GM19023 (cell line): ENCODE results near the gene STXBP5L.
"Not testable (repeated sequence)": the region's sequence is repeated elsewhere in the genome, so short reads cannot be mapped to it uniquely, and the experiment has no call there.

Experiments
- ATAC-seq: cut with Tn5 transposase; IDR thresholded peaks from one replicate; pipeline ENCODE4 v1.9.1; 2021; ENCODE audit warnings: mild to moderate bottlenecking, moderate library complexity; ENCODE audit not compliant: unreplicated experiment

The STXBP5L gene

DNA sequence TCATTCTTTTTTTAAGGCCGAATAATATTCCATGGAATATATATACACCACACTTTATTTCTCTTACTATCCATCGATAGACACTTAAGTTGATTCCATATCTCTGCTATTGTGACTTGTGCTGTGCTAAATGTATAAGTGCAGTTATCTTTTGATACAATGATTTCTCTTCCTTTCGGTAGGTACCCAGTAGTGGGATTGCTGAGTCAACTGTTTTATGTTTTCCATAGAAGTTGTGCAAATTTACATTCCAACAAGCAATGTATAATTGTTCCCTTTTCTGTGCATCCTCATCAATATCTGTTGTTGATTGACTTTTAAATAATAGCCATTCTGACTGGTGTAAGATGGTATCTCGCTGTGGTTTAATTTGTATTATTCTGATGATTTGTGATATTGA lies 81.0 kb downstream of the STXBP5L start:
- no peak for ATAC-seq

DNA sequence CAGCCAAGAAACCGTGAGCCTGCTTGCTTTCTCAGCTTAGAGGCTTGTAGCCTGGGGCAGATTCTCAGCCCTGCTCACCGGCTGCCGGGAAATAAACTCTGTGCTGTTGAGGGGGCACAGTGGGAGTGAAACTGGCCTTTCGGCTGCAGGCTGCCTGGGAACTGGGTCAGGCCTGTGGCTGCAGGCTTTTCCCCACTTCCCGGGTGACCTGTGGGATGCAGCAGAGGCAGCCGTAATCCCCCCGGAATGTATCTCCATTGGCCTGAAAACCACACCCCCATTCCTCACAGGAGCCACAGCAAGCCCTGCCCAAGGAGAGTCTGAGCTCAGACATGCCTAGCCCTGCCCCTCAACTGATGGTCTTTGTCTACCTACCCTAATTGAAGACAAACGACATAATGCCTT lies 110.9 kb downstream of the STXBP5L start:
- no peak for ATAC-seq

DNA sequence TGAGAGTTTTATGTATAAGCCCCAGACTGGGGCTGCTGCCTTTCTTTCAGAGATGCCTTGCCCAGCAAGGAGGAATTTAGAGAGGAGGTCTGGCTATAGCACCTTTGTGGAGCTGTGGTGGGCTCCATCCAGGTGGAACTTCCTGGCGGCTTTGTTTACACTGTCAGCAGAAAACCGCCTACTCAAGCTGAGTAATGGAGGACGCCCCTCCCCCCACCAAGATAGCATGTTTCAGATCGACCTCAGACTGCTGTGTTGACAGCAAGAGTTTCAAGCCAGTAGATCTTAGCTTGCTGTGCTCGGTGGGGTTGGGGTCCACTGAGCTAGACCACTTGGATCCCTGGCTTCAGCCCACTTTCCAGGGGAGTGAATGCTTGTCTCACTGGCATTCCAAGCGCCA lies 155.6 kb downstream of the STXBP5L start:
- ATAC-seq: no peak

DNA sequence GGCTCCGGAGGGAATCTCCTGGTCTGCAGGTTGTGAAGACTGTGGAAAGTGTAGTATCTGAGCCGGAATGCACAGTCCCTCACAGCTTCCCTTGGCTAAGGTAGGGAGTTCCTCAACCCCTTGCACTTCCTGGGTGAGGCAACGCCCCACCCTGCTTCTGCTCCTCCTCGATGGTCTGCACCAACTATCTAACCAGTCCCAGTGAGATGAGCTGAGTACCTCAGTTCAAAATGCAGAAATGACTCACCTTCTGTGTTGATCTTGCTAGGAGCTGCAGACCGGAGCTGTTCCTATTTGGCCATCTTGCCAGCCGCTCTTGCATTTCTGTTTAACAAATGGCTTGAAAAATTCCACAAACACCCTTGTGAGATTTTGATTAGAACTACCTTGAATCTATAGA lies 156.1 kb downstream of the STXBP5L start:
- no peak for ATAC-seq

DNA sequence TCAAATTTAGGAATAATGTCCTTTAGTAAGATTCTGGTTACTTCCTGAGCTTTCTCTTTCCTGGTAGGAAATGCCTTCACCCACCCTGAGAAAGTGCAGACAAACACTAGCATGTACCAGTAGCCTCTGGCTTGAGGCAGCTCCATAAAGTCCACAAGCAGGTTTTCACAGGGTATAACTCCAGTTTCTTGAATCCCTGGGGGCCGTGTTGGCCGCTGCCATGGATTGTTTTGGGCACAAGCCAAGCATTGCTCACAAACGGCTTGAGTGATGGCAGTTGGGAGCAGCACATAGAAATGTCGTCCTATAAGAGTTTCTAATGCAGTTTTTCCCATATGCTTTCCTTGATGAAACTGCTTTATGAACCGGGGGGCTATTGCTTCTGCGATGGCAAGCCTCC lies 164.1 kb downstream of the STXBP5L start:
- ATAC-seq: no peak

GRCh38 chr3:121073011-121073410 lies 165.0 kb downstream of the STXBP5L start:
- ATAC-seq: no peak

- no peak for ATAC-seq
Observed at GRCh38 chr3:121075191-121075590, 167.2 kb downstream of the STXBP5L start.

DNA sequence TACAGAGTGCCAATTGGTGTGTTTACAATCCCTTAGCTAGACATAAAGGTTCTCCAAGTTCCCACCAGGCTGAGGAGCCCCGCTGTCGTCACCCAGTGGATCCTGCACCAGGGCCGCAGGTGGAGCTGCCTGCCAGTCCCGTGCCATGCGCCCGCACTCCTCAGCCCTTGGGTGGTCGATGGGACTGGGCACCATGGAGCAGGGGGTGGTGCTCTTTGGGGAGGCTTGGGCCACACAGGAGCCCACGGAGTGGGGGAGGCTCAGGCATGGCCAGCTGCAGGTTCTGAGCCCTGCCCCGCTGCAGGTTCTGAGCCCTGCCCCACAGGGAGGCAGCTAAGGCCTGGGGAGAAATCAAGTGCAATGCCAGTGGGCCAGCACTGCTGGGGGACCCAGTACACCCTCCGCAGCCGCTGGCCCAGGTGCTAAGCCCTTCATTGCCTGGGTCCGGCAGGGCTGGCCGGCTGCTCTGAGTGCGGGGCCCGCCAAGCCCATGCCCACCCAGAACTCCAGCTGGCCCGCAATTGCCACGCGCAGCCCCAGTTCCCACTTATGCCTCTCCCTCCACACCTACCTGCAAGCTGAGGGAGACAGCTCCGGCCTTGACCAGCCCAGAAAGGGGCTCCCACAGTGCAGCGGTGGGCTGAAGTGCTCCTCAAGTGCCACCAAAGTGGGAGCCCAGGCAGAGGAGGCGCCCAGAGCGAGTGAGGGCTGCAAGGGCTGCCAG lies 170.5 kb downstream of the STXBP5L start:
- ATAC-seq: not testable (repeated sequence)

DNA sequence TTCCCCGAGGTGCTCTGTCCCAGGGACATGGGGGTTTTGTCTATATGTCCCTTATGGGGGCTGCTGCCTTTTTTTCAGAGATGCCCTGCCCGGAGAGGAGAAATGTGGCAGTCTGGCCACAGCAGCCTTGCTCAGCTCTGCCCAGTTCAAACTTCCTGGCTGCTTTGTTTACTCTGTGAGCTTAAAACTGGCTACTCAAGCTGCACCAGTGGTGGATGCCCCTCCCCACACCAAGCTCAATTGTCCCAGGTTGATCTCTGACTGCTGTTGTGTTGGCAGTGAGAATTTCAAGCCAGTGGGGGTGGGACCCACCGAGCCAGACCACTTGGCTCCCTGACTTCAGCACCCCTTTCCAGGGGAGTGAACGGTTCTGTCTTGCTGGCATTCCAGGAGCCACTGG lies 188.9 kb downstream of the STXBP5L start:
- ATAC-seq: no peak

DNA sequence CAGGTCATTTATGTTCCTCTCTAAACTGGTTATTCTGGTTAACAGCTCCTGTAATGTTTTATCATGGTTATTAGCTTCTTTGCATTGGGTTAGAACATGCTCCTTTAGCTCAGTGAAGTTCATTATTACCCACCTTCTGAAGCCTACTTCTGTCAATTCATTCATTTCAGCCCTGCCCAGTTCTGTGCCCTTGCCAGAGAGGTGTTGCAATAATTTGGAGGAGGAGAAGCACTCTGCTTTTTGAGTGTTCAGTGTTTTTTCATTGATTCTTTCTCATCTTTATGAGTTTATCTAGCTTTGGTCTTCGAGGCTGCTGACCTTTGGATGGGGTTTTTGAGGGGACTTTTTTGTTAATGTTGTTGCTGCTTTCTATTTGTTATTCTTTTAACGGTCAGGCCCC lies 203.1 kb downstream of the STXBP5L start:
- ATAC-seq: not testable (repeated sequence)

- ATAC-seq: no peak
Observed at GRCh38 chr3:121111914-121112612, 204.1 kb downstream of the STXBP5L start.

DNA sequence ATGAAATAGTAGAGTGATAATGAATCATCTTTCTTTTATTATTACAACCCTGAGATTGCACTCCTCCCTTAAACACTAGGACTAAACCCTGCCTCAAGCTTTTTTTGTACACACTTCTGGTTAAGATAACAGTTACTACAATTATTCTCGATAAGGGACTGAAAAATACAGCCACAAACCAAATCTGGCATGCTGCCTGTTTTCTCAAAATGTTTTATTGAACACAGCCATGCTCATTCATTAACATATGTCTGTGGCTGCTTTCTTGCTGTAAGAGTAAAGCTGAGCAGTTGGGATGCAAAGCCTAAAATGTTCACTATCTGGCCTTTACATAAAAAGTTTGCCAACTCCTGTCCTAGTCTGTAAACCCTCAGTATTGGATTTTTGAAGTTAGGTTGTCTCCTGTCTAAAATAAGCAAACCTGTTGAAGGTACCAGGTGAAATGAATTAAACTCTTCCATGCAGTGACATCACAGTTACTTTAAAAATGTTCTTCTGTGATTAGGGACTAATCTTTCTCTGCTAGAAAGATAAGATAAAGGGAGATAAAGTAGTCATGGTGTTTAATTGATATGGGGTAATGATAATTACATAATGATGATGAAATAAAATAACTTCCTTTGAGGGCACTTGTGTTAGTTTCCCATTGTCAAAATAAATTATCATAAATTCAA lies 218.2 kb downstream of the STXBP5L start:
- no peak for ATAC-seq

- ATAC-seq: no peak
Observed at GRCh38 chr3:121126707-121127035, 218.7 kb downstream of the STXBP5L start.

- ATAC-seq: no peak
Observed at GRCh38 chr3:121152573-121152972, 244.6 kb downstream of the STXBP5L start.

GRCh38 chr3:121153851-121154250 lies 245.8 kb downstream of the STXBP5L start:
- ATAC-seq: no peak

- ATAC-seq: no peak
Observed at GRCh38 chr3:121155028-121155427, 247.0 kb downstream of the STXBP5L start.

DNA sequence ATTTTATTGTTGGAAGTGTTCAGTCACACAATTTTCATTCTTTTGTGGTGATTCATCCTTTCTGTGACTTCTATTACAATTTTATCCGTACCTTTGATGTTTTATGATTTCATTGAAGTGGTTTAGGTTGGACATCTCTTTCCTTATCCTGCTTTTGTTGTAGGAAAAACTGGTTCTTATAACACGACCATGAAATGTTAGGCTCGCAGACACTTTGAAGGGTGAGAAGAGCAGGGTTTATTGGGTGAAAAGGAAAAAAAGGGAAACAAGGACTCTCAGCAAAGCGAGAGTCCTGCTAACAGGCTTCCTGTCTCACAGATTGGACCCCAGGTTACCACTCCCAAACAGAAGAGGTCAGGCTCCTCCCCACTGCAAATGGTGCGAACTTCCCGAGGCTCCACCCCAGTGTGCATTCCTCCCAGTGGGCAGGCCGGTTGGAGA lies 257.4 kb downstream of the STXBP5L start:
- no peak for ATAC-seq

GRCh38 chr3:121167374-121168139 lies 259.6 kb downstream of the STXBP5L start:
- ATAC-seq: no peak

- no peak for ATAC-seq
Observed at GRCh38 chr3:121175083-121175482, 267.1 kb downstream of the STXBP5L start.

DNA sequence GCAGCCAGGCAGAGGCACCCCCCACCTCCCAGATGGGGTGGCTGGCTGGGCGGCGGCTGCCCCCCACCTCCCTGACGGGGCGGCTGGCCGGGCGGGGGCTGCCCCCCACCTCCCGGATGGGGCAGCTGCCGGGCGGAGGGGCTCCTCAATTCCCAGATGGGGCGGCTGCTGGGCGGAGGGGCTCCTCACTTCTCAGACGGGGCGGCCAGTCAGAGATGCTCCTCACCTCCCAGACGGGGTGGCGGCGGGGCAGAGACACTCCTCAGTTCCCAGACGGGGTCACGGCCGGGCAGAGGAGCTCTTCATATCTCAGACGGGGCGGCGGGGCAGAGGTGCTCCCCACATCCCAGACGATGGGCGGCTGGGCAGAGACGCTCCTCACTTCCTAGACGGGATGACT lies 282.6 kb downstream of the STXBP5L start:
- not testable (repeated sequence) for ATAC-seq

DNA sequence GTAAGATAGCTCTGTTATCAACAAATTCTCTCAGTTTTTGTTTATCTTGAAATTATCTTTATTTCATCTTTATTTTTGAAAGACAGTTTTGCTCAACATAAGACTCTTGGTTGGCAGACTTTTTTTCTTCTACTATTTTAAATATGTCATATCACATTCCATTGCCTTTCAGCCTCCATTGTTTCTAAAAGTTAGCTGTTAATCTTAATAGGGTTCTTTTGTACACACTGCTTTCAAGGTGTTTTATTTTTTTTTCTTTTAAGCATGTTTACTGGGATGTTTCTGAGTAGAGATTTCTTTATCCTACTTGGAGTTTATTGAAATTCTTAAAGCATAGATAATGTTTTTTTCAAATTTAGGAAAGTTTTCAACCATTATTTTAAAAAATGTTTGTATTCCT lies 294.6 kb downstream of the STXBP5L start:
- no peak for ATAC-seq
